Upper lobe of left lung (tissue), 4 donors: Measurements from ENCODE around the gene UBE2L5.

Experiments
- EP300 ChIP-seq, 4 donors: sonication (generic); formaldehyde crosslinking; IDR thresholded peaks; one replicate each; pipeline ENCODE4 v1.5.1; 2017; ENCODE audit warnings: antibody characterized with exemption in 4 of 4, control low read depth in 2 of 4
- POLR2A ChIP-seq, 4 donors: fragments of 450-650 bp; IDR thresholded peaks; one replicate each; pipeline ENCODE4 v1.5.1; 2016 to 2017; ENCODE audit warnings: antibody characterized with exemption in 4 of 4, mild to moderate bottlenecking in 2 of 4
- TF ChIP-seq, protein P1 (sequence below), 6 experiments: fragments of 450-650 bp in 4 of 6; fragments of 200-600 bp in 2 of 6; sonication (generic) in 2 of 6; IDR thresholded peaks; one replicate each; pipeline ENCODE4 v1.5.1; 2016 to 2019; ENCODE audit warnings: antibody characterized with exemption in 6 of 6

DNA sequence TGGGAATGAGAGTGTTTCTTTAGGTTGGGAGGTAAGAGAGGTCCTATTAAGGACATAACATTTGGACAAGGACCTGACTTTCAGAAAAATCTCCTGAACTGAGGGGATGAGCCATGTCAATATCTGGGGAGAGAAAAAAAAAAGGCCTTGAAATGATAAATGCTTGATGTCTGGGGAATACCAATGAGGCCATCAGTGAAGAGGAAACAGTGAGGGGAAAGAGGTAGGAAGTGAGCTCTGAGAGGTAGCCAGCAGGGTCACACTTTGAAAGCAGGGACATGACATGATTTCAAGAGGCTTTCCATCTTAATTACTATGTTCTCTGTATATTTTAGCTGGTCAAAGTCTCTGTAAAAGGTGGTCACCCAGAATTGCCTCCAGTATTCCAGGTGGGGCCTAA, 9.9 kb upstream of the UBE2L5 start:
- TF ChIP-seq, protein P1, sequence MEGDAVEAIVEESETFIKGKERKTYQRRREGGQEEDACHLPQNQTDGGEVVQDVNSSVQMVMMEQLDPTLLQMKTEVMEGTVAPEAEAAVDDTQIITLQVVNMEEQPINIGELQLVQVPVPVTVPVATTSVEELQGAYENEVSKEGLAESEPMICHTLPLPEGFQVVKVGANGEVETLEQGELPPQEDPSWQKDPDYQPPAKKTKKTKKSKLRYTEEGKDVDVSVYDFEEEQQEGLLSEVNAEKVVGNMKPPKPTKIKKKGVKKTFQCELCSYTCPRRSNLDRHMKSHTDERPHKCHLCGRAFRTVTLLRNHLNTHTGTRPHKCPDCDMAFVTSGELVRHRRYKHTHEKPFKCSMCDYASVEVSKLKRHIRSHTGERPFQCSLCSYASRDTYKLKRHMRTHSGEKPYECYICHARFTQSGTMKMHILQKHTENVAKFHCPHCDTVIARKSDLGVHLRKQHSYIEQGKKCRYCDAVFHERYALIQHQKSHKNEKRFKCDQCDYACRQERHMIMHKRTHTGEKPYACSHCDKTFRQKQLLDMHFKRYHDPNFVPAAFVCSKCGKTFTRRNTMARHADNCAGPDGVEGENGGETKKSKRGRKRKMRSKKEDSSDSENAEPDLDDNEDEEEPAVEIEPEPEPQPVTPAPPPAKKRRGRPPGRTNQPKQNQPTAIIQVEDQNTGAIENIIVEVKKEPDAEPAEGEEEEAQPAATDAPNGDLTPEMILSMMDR (IDR thresholded peaks at IDR 0.05): no peak
- TF ChIP-seq POLR2A (IDR thresholded peaks at IDR 0.05) (no peak), EP300 (IDR thresholded peaks at IDR 0.05) (no peak)
